HG02588 (cell line): ENCODE measurements around the gene NCF4.

Experiments used
- ATAC-seq: cut with Tn5 transposase; IDR thresholded peaks from one replicate; pipeline ENCODE4 v1.9.1; 2021; ENCODE audit warnings: mild to moderate bottlenecking, moderate library complexity; ENCODE audit not compliant: unreplicated experiment

NCF4 gene

GRCh38 chr22:36918586-36919284, 57.9 kb downstream of the NCF4 start:
- no peak for ATAC-seq

- ATAC-seq: no peak
Measured at GRCh38 chr22:36921309-36922104, 60.7 kb downstream of the NCF4 start.

GRCh38 chr22:36922105-36922608, 61.4 kb downstream of the NCF4 start:
- no peak for ATAC-seq

- ATAC-seq: no peak
Measured at GRCh38 chr22:36922711-36923110, 61.9 kb downstream of the NCF4 start.

- no peak for ATAC-seq
Measured at GRCh38 chr22:36923131-36923788, 62.5 kb downstream of the NCF4 start.

- no peak for ATAC-seq
Measured at GRCh38 chr22:36924151-36924698, 63.4 kb downstream of the NCF4 start.

- ATAC-seq: no peak
Measured at GRCh38 chr22:36925388-36926290, 64.8 kb downstream of the NCF4 start.

GRCh38 chr22:36926309-36926708, 65.5 kb downstream of the NCF4 start:
- no peak for ATAC-seq

GRCh38 chr22:36926721-36927435, 66.1 kb downstream of the NCF4 start:
- no peak for ATAC-seq
